ENCODE results near the gene ZBTB12.
"Not testable (repeated sequence)": the region's sequence is repeated elsewhere in the genome, so short reads cannot be mapped to it uniquely, and the experiment has no call there.

The ZBTB12 gene

DNA sequence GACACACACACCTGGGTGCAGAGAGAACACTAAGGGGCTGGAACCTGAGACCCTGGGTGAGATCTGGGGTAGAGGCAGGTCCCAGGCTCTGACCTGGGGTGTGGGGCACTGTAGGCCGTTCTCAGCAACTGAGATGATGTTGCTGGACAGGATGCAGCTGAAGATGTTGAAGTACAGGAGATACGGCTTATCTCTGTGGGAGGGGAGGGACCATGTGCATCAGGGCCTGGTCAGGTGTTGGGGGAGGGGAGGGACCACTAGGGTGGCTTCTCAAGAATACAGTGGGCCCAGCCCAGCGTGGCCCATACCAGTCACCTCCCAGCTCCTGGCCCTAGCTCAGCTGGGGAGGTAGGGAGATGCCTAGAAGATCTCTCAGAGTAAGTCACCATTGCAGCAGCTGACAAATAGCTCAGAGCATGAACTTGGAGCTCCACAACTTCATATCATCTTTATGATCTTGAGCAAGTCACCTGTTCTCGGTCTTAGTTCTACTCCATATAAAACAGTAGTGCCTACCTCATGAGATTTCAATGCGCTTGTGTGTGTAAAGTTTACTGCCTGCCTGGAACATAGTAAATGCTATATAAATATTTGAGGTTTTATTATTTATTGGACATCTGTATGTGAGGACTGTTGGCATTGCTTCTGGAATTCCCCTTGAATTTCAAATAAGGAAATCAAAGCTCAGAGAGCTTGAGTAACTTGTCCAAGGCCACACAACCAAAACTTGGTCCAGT is 26.9 kb downstream of the ZBTB12 start:
- DNase-seq (ENCODE audit: low read depth in 2 of 2) = no peak

DNA sequence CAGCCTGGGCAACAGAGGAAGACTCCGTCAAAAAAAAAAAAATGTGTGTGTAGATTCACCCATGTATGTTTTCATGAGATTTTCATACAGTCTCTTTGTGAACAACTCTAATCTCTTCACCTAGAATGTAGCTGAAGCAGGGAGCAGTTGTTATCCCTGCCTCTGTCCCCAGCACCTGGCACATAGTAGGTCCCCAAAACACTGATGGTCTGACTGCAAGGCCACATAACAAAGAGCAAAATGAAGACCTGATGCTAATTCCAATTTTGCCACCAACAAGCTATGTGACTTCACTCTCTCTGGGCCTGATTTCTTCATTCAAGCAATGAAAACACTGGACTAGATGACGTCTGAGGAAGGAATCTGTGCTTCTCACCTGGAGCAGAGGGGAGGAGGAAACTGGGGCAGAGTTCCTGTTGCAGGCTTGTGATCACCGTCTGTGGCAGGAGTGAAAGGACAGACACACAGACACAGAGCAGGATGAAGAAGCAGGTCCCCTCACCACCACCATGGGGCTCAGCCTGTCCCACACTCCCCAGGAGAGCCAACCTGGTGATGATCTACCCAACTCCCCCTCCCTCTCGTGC is 27.7 kb downstream of the ZBTB12 start:
- no peak for DNase-seq (ENCODE audit: low read depth in 2 of 2)

DNA sequence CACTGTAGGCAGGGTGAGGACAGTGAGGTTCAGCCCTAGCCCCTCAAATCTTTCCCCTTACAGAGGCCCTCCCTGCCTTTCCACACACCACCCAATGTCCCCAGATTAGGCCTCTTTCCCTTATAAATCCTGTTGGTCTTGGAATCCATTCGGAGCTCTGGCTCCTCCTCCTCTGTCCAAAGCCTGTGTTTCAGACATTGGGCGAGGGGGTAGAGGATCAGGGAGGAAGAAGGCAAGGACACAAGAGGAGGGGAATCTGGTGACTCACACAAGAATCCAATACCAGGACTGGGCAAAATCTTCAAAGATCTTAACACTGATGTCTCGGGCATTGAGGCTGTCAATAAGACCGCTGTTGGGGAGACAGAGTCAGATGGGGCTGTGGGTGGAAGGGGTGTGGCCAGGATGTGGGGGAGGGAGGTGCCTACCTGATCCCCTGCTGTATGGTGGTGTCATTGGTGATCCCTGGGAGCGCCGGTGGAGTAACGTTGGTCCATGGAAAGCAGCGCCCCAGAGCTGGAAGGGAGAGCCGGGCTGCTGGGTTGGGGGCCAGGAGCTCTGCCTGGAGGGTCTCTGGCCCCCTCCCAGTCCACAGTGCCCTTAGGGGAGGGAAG is 30.7 kb downstream of the ZBTB12 start:
- DNase-seq (ENCODE audit: low read depth in 2 of 2) = no peak

DNA sequence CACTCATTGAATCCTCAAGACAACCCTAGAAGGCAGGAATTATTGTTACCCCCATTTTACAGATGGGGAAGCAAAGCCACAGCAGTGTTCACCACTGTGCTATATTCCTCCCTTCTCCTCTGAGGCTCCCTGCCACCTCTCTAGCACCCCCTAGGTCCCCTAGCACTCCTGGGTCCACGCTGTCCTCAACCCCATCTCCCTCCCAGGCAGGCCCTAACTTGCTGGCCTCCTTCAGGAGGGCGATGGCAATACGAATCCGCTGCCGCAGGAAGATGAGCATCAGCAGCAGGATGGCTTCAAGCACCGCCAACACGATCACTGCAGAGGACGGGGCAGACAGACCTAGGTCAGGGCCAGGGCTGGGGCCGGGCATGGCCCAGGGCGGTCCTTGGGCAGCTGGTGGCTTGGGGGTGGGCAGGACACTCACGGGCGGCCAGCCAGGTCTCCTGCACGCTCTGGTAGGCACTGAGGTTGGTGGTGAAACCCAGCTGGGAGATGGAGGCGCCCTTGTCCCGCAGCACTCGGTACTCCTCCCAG is 31.4 kb downstream of the ZBTB12 start:
- DNase-seq (ENCODE audit: low read depth in 2 of 2) = no peak

DNA sequence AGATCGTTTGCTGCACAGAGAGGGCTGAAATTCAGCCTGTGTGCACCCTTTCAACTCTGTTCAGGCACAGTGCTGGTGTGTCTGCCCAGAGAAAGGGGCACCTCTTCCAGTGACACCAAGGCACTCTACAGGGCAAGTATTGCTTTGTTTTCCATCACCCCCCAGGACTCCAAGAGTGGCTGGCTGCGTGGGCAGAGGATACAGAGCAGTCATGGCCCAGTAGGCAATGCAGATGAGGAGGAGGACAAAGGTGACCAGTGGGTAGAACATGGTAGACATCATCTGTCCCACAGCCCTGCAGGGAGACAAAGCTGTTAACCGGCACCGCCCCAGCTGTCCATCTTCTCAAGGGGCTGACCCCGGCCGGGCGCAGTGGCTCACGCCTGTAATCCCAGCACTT is 32.5 kb downstream of the ZBTB12 start:
- no peak for DNase-seq (ENCODE audit: low read depth in 2 of 2)

DNA sequence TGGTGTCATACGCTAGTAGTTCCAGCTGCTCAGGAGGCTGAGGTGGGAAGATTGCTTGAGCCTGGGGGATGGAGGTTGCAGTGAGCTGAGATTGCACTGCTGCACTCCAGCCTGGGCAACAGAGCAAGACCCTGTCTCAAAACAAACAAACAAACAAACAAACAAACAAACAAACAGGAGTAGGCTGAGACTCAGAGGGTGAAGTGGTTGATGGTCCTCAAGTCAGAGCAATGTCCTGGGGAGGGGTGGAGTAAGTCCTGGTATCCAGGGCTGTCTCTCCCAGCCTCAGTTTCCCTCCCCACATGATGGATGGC is 33.3 kb downstream of the ZBTB12 start:
- not testable (repeated sequence) for DNase-seq (ENCODE audit: low read depth in 2 of 2)

DNA sequence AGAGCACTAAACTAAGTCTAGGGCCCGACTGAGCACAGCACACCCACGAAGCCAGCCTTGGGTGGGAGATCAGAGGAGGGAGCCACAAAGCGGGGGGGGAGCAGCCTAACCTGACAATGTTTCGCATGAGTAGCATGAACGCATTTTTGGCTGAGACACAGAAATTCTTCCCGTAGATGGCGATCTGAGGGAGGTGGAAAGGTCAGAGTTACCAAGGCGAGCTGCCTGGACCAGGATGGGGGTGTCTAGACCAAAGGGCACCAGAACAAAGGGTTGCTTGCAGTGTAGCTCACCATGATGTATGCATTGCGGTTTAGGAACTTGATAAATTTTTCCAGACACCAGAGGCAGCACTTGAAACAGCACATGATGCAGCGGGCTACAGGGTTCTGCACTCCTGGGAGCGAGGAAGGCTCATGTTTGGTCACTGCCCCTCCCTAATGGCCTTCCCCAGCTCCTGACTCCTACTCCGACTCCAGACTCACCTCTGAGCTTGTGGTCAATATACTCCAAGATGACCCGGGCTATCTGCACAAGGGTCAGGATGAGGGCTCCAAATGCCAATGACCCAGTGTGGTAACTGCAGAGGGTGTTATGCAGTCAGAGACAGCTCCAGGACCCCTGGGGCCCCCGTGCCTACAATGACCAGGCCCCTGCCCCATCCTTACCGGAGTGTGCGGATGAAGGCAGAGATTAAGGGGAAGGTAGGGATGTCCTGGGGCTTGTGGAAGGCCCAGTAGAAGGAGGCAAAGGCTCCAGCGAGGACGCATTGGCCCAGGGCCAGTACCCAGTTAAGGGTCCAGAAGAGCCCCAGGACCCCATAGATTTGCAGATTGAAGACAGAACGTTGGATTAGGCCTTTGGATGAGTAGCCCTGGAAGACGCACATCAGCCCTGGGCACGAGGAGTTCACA is 36.4 kb downstream of the ZBTB12 start:
- DNase-seq (ENCODE audit: low read depth in 2 of 2) = no peak

DNA sequence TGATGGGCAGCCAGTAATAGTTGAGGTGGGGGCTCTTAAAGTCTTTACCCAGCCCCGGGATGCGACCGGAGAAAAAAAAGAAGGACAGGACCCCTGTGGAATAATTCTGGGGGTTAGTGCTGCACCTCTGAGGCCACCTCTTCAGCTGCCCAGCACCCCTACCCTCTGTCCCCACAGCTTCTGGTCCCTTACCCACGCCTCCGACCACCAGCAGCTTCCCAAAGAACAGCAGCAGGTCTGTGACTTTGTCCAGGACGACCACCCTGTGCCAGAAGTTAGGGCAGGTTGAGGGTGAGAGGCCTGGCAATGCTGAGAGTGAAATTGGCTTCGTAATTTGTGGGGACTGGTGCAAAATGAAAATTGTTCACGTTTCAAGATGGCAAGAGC is 37.1 kb downstream of the ZBTB12 start:
- DNase-seq (ENCODE audit: low read depth in 2 of 2) = no peak

DNA sequence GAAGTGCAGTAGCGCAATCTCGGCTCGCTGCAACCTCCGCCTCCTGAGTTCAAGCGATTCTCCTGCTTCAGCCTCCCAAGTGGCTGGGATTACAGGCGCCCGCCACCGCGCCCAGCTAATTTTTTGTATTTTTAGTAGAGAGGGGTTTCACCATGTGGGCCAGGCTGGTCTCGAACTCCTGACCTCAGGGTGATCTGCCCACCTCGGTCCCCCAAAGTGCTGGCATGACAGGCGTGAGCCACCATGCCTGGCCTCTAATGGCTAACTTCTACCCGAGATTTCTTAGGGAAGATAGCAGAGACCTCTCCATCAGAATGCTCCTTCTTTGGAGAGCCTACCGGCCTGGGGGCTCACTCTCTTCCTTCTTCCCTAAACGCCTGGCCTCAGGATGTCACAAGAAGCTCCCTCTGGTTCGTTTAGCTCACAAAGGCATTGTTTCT is 37.7 kb downstream of the ZBTB12 start:
- not testable (repeated sequence) for DNase-seq (ENCODE audit: low read depth in 2 of 2)

DNA sequence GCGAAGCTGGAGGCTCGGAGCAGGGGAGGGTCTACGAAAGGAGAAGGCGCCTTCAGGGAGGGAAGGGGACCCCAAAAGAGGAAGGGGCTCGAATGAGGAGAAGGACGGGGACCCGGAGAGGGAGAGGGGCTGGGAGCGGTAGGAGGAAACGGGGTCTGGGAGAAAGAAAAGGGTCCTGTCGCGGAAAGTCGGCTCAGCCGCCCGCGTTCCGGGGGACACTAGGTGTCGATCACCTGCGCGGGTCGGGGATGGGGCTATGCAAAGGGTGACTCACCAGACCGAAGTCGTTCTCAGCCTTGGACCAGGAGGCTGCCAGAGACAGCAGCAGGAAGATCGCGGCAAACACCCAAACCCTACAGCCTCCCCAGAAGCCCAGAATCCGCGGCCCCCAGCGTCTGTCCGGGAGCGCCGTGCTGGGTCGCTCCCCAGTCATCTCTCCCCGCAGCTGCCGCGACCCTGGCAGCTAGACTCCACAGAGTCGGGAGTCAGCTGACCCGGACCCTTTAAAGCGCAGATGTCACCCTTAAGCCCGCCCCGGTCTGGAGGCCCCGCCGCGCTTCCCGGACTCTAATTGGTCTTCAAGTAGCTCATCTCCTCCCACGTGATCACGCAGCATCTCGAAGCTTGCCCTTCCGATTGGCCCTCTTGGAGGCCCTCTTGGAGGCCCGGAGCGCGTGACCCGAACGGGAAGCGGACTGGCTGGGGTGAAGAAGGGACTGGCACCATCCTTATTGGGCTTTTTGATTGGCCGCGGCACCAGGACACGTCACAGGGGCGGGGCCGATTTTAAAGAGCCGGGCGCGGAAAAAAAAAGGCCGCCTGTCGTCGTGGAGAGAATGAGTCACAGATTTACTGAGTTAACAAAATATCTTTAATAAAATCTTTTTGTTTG is 39.3 kb downstream of the ZBTB12 start, which contains the start of gene NEU1:
NEU1 (minus strand) TSS at position 478 of the 892 bp plus-strand sequence; CDS start at position 433, 45 bp downstream.
- peak; percentile 97 to 100 for DNase-seq (ENCODE audit: low read depth in 2 of 2)

DNA sequence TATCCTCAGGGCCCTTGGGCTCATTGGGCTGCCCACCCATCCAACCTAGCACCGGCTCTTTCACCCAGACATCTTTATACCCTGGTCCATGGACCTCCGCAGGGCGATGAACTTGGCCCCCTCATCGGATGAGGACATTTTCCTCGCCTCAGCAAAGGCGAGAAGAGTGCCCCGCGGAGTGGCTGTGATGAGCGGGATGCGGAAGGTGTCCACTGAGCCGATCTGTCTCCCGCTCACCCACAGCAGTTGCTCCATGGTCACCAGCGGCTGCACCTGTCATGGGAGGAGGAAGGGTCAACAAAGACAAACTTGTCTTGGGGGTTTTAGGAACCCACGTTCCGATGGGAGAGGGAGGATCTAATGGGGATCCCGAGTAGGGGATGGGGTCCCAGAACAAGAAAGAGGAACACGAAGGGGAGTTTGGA is 40.0 kb downstream of the ZBTB12 start:
- no peak for DNase-seq (ENCODE audit: low read depth in 2 of 2)

DNA sequence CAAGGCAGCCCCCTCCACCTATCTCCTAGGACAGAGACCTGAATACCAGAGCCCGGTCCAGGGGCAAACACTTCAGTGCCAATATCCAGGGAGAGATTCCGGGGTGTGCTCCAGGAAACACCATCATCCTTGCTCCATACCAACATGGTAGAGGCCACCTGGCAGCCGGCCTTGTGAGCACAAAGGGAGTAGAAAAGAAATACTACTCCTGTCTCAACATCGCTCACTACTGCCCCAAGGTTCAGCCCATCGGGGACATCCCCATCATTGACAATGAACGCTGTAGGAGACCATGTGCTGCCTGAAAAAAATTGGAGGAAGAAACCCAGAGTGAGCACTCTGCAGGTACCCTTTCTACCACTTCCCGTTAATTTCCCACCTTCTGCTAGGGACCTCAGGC is 40.7 kb downstream of the ZBTB12 start:
- DNase-seq (ENCODE audit: low read depth in 2 of 2) = no peak

DNA sequence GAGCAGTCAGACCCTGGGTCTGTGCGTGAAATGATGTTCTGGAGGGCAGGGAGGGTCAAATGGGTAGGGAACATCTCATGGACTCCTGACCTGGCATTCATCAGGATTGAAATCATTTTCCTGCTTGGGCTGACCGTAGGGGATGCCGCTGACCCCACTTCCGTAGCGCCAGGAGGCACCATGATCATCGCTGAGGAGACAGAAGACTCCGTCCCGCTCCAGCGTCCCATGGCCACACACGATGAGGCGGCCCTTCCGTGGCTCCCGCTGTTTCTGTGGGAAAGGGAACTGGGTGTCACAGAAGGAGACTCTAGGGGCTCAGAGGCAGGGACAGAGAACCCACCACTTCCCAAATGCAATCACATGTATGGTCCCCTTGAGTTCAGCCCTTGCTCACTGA is 41.5 kb downstream of the ZBTB12 start:
- DNase-seq (ENCODE audit: low read depth in 2 of 2) = no peak

DNA sequence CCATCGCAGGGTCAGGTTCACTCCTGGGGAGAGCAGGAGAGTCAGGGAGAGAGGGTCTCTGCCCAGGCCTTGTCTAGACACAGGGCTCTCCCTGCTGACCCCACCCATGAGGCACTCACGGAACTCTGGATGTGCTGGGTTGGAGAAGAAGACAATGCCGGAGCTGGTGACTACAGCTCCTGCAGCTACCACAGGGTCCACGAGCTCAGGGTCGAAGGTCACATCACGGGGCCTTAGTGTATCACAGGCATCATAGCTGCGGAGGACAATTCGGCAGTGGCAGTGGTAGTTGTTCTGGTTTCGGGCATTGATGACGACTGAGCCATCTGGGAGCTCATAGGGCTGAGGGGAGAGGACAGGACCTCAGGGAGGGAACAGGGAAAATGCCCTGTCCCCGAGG is 42.0 kb downstream of the ZBTB12 start:
- no peak for DNase-seq (ENCODE audit: low read depth in 2 of 2)

DNA sequence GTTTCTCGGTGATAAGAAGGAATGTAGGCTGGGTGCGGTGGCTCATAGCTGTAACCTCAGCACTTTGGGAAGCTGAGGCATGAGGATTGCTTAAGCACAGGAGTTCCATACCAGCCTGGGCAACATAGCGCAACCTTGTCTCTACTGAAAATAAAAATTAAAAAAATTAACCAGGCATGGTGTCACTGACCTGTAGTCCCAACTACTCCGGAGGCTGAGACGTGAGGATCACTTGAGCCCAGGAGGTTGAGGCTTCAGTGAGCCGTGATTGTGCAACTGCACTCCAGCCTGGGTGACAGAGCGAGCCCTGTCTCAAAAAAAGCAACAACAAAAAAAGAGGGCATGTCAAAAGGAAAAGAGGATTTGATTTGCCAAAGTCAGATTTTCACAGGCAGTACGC is 43.2 kb downstream of the ZBTB12 start:
- DNase-seq (ENCODE audit: low read depth in 2 of 2) = no peak

DNA sequence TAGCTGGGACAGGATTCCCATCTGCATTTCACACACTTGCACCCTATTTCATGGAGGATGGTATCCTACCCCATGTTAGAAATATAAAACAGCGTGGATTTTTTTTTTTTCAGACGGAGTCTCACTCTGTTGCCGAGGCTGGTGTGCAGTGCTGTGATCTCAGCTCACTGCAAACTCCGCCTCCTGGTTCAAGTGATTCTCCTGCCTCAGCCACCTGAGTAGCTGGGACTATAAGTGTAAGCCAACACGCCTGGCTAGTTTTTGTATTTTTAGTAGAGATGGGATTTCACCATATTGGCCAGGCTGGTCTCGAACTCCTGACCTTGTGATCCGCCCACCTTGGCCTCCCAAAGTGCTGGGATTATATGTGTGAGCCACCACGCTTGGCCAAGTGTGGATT is 44.1 kb downstream of the ZBTB12 start:
- not testable (repeated sequence) for DNase-seq (ENCODE audit: low read depth in 2 of 2)

DNA sequence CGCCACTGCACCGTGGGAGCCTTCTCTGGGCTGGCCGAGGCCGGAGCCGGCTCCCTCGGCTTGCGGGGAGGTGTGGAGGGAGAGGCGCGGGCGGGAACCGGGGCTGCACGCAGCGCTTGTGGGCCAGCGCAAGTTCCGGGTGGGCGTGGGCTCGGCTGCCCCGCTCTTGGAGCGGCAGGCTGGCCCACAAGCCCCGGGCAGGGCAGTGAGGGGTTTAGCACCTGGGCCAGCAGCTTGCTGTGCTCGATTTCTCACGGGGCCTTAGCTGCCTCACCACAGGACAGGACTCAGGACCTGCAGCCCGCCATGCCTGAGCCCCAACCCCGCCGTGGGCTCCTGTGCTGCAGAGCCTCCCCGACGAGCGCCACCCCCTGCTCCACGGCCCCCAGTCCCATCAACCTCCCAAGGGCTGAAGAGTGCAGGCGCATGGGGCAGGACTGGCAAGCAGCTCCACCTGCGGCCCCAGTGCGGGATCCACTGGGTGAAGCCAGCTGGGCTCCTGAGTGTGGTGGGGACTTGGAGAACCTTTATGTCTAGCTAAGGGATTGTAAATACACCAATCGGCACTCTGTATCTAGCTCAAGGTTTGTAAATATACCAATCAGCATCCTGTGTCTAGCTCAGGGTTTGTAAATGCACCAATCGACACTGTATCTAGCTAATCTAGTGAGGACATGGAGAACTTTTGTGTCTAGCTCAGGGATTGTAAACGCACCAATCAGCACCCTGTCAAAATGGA is 49.7 kb downstream of the ZBTB12 start:
- DNase-seq (ENCODE audit: low read depth in 2 of 2) = not testable (repeated sequence)

DNA sequence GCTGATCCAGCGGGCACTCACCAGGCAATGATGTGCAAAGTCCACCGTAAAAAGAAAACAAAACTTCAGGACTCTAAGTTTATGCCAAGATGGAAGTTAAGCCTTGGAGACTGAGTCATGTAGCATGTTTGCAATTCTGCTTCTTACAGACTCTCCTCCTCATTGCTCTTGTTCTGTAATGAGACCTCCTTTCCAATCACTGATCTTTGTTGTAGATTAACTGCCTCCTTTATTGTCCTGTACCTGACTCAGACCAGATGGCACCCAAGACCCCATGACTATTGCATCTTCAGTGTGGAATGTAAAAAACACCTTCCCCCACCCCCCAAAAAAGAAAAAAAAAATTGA is 50.4 kb downstream of the ZBTB12 start:
- DNase-seq (ENCODE audit: low read depth in 2 of 2) = no peak

DNA sequence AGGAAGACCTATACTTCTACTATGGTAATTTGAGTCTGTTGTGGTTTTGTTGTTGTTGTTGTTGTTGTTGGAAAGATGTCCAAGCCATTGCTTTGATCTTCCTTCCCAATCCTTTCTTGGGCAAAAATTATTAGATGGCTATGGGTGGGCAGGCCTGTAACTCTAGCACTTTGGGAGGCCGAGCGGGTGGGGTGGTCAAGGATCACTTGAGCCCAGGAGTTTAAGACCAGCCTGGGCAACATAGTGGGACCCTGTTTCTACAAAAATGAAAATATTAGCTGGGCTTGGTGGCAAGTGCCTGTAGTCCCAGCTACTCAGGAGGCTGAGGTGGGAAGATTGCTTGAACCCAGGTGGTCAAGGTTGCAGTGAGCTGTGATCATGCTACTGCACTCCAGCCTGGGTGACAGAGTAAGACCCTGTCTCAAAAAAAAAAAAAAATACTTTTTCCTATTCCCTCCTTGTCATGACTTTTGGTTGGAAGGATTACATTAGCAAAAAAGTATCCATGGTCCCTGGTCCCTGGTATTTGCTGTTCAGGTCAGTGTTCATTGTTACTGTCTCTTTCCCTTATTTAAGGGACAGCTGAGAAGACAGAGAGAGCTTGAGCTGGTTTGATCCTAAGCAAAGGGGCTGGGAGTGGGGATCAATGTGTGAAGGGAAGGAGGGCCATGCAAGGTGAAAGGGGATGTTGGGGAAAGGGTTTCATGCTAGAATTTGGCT is 51.0 kb downstream of the ZBTB12 start:
- no peak for DNase-seq (ENCODE audit: low read depth in 2 of 2)
